ENCODE data around the gene PROC.

- TF ChIP-seq CTCF (IDR thresholded peaks at IDR 0.05): peak; percentile 21; the same call in 1 of the 2 replicates
- no peak for TF ChIP-seq POLR2AphosphoS5 (IDR thresholded peaks at IDR 0.05; ENCODE audit: low read depth, low read length)
- no peak for TF ChIP-seq SIN3A (IDR thresholded peaks at IDR 0.05; ENCODE audit: borderline replicate concordance, insufficient read depth, low read depth, low read length)
These were observed 4.6 kb downstream of the PROC start for GRCh38 chr2:127422559-127423477.

Measured in Panc1 (cell line).